ENCODE results near the gene HTT. TPM values are rescaled to one million over a fixed set of nuclear protein-coding genes. Genes with fewer than 3 reads are reported as not detected.

Gene HTT
- total and polyA plus RNA-seq, 9 donors = 13.3 to 63.2 (median 38.6) TPM

GRCh38 chr4:3239998-3240920, 165.8 kb downstream of the HTT start:
- WGBS, 3 donors = 77 to 89% (median 87%) methylated on average over 29 of the region's 29 CpGs
- Histone ChIP-seq H3K9me3 (no peaks in the 10 kb centered on the region), H3K36me3 (no peaks in the 10 kb centered on the region), H3K27me3 (no peaks in the 10 kb centered on the region), H3K4me1 (ENCODE audit: insufficient read depth) (peaks cover 14% of the 10 kb centered on the region), H3K27ac (no peak overlapping the region), H3K4me3 (no peak overlapping the region)
- no peak for TF ChIP-seq CTCF (IDR thresholded peaks at IDR 0.05)
- TF ChIP-seq POLR2A (IDR thresholded peaks at IDR 0.05) = no peak
- no peak for TF ChIP-seq EP300 (IDR thresholded peaks at IDR 0.05)
- intact Hi-C loops (cut with DNase I) = no loop called here
- no peak for DNase-seq

- H3K4me1 ChIP-seq (ENCODE audit: insufficient read depth) = peaks cover 14% of the 10 kb centered on the region
- no peaks in the 10 kb centered on the region for H3K27me3 ChIP-seq
- no peaks in the 10 kb centered on the region for H3K36me3 ChIP-seq
- intact Hi-C loops (cut with DNase I) = no loop called here
- peak overlapping the region; percentile 44 to 61 for H3K27ac ChIP-seq
- WGBS, 3 donors = 80 to 81% (median 81%) methylated on average over 13 of the region's 13 CpGs
- H3K4me3 ChIP-seq = no peak overlapping the region
- TF ChIP-seq EP300 (IDR thresholded peaks at IDR 0.05) (no peak), CTCF (IDR thresholded peaks at IDR 0.05) (no peak), POLR2A (IDR thresholded peaks at IDR 0.05) (no peak)
- no peak for DNase-seq
- H3K9me3 ChIP-seq = no peaks in the 10 kb centered on the region
Observed at GRCh38 chr4:3240936-3241522, 166.5 kb downstream of the HTT start.

GRCh38 chr4:3241898-3242524, 167.5 kb downstream of the HTT start:
- 14 to 23% (median 16%) methylated on average over 17 of the region's 17 CpGs for WGBS, 3 donors
- H3K27me3 ChIP-seq = no peaks in the 10 kb centered on the region
- TF ChIP-seq POLR2A (IDR thresholded peaks at IDR 0.05) = no peak
- TF ChIP-seq EP300 (IDR thresholded peaks at IDR 0.05) = no peak
- TF ChIP-seq CTCF (IDR thresholded peaks at IDR 0.05) = no peak
- H3K27ac ChIP-seq = peak overlapping the region in 1 of 2 donors; percentile 61
- intact Hi-C loops (cut with DNase I) = no loop called here
- DNase-seq = peak; percentile 69 to 83 (median 77)
- H3K9me3 ChIP-seq = no peaks in the 10 kb centered on the region
- no peak overlapping the region for H3K4me3 ChIP-seq
- H3K4me1 ChIP-seq (ENCODE audit: insufficient read depth) = peaks cover 14% of the 10 kb centered on the region
- H3K36me3 ChIP-seq = no peaks in the 10 kb centered on the region

GRCh38 chr4:3243136-3243780, 168.8 kb downstream of the HTT start:
- intact Hi-C loops (cut with DNase I) = no loop called here
- 52 to 64% (median 58%) methylated on average over 23 of the region's 23 CpGs for WGBS, 3 donors
- H3K27ac ChIP-seq = peak overlapping the region in 1 of 2 donors; percentile 12
- TF ChIP-seq EP300 (IDR thresholded peaks at IDR 0.05) (no peak), POLR2A (IDR thresholded peaks at IDR 0.05) (no peak), CTCF (IDR thresholded peaks at IDR 0.05) (no peak)
- no peaks in the 10 kb centered on the region for H3K9me3 ChIP-seq
- H3K27me3 ChIP-seq = no peaks in the 10 kb centered on the region
- no peak overlapping the region for H3K4me3 ChIP-seq
- H3K4me1 ChIP-seq (ENCODE audit: insufficient read depth) = peaks cover 14% of the 10 kb centered on the region
- no peak for DNase-seq
- H3K36me3 ChIP-seq = no peaks in the 10 kb centered on the region
